Lower leg skin (tissue), 4 donors: Measurements from ENCODE around the gene ADGRA1. TPM values are rescaled to one million over a fixed set of nuclear protein-coding genes. Genes with fewer than 3 reads are reported as not detected.

Experiments
- DNase-seq, 2 donors: peaks; one replicate each; pipeline ENCODE4 v3.0.0-alpha.2; 2019; ENCODE audit warnings: low spot score in 2 of 2
- H3K4me3 ChIP-seq: fragments of 200-600 bp; sonication (generic); 2 replicates; pipeline ENCODE4 v1.5.1; 2017; ENCODE audit warnings: mild to moderate bottlenecking, low read depth; ENCODE audit not compliant: poor library complexity, severe bottlenecking
- POLR2A ChIP-seq, 2 donors: fragments of 450-650 bp; IDR thresholded peaks; one replicate each; pipeline ENCODE4 v1.6.1; 2016 to 2017; ENCODE audit warnings: antibody characterized with exemption in 2 of 2, mild to moderate bottlenecking in 1 of 2, moderate library complexity in 1 of 2
- WGBS, 2 donors: methylation state at CpG; one replicate each; pipeline ENCODE4 v1.1.5; 2018; 5-methylcytosine and 5-hydroxymethylcytosine counted together
- intact Hi-C: fragments of 100-400 bp; cut with DNase I; formaldehyde crosslinking; loops from one replicate; pipeline ENCODE4 v1.15.0; 2023; ENCODE audit warnings: low total_unique reads
- total RNA-seq, 4 donors: library from RNA; depleted of rRNA; stranded (reverse); fragments of >200 nt; gene quantifications; one replicate each; pipeline ENCODE4 v1.1.0, GENCODE V29; 2016
- TF ChIP-seq, protein P1 (sequence below), 3 donors: fragments of 450-650 bp; IDR thresholded peaks; one replicate each; pipeline ENCODE4 v1.5.1; 2016; ENCODE audit warnings: antibody characterized with exemption in 3 of 3, mild to moderate bottlenecking in 3 of 3, moderate library complexity in 2 of 3

ADGRA1 gene, protein sequence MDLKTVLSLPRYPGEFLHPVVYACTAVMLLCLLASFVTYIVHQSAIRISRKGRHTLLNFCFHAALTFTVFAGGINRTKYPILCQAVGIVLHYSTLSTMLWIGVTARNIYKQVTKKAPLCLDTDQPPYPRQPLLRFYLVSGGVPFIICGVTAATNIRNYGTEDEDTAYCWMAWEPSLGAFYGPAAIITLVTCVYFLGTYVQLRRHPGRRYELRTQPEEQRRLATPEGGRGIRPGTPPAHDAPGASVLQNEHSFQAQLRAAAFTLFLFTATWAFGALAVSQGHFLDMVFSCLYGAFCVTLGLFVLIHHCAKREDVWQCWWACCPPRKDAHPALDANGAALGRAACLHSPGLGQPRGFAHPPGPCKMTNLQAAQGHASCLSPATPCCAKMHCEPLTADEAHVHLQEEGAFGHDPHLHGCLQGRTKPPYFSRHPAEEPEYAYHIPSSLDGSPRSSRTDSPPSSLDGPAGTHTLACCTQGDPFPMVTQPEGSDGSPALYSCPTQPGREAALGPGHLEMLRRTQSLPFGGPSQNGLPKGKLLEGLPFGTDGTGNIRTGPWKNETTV
- not detected for total RNA-seq

DNA sequence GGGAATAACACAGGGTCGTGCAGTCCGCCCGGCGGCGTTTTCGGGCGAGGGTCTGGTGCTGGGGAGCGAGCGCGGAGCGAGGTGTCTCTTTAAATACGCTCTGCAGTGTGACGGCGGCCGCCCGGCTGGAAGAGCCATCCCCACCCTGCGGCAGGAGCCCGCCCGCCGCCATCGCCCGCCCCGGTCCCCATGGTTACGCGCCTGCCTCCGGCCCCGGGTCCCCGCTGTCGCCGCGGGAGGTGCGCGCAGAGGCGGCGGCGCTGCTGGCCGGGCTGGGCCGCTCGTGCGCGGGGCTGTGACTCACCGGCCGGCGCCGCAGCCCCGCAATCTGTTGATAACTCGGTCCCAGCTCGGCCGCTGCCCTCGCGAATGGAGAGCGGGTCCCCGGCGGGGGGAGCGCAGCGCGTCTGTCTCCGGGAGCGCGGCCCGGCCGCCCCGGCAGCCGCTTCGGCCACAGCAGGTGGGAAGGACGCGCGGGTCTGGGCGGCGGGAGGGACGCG lies at the start of gene ADGRA1:
TSS of gene ADGRA1 (plus strand) at position 246 of the 500 bp plus-strand sequence. CDS start 986 bp downstream, outside the sequence.
- intact Hi-C loops: no loop called here
- 2 to 3% methylated on average over 35 to 37 of the region's 72 CpGs for WGBS, 2 donors
- no peak for DNase-seq
- no peak within 1 kb of the TSS for H3K4me3 ChIP-seq
- TF ChIP-seq POLR2A (IDR thresholded peaks at IDR 0.05): no peak
- TF ChIP-seq, protein P1, sequence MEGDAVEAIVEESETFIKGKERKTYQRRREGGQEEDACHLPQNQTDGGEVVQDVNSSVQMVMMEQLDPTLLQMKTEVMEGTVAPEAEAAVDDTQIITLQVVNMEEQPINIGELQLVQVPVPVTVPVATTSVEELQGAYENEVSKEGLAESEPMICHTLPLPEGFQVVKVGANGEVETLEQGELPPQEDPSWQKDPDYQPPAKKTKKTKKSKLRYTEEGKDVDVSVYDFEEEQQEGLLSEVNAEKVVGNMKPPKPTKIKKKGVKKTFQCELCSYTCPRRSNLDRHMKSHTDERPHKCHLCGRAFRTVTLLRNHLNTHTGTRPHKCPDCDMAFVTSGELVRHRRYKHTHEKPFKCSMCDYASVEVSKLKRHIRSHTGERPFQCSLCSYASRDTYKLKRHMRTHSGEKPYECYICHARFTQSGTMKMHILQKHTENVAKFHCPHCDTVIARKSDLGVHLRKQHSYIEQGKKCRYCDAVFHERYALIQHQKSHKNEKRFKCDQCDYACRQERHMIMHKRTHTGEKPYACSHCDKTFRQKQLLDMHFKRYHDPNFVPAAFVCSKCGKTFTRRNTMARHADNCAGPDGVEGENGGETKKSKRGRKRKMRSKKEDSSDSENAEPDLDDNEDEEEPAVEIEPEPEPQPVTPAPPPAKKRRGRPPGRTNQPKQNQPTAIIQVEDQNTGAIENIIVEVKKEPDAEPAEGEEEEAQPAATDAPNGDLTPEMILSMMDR (IDR thresholded peaks at IDR 0.05): no peak

DNA sequence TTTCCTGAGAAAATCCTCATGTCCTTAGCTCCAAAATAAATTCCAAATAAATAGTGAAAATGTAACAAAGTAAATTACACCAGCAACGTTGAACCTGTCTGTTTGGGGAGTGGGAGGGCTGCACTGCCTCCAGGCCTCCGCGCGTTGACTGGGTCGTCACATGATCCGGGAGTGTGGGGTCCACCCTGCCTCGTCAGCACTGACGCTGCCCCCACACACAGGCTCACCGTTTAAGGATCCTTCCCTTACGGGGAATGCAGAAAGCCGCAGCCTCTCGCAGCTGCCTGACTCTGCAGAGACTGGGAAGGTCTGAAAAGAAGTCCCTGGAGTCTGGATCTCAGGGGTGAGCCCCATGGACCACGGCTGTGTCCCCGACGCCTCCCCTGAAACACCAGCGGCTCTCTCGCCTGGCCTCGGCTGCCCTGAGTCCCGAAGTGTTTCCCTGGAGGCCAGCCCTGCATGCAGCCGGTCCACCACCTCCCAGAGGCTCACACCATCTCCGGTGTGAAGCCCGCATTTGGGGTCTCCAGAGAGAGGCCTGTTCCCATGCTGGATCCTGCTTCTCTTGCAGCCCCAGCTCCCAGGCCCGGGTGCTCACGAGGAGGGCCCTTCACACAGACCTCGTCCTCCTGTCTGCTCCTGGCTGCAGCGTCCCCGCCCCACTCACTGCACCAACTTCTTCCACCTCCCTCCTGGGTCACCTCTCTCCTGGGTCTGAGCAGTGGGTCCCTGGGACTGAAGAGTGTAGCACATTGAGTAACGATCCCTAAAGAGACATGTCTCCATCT lies 49.5 kb upstream of the ADGRA1 start:
- intact Hi-C loops: no loop called here
- DNase-seq: no peak
- TF ChIP-seq, protein P1 (IDR thresholded peaks at IDR 0.05): no peak
- no peak overlapping the region for H3K4me3 ChIP-seq
- WGBS, 2 donors: 64 to 65% methylated on average over 26 to 28 of the region's 28 CpGs

DNA sequence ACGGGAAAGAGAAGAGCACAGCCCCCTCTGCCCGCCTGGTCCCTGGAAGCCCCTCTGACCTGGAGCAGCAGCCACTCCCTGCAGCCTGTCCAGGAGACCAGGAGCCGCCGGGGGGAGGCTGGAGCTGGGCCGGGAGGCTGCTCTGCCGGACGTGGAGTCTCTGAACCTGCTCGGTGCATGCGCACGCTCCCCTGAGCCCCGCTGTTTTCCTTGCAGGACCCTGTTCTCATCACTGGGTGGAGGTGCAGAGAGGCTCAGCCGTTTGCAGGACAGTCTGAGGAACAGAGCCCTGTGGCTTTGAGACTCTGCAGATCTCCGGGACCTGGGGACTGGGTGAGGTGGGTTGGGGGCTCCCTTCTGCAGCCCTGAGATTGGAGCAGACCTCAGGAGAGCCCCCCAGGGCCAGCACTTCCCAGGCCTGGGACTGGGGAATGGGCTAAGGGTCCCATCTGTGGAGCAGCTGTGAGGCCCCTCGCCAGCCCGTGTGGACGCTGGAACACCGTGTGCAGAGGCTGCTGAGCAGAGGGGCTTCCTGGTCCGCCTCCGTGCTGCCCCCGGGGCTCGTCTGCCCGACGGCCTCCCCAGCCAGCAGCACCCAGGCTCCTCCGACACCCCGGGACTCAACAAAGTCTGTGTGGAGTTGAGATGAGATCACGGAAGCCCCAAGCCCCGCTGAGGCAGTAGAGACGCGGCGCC lies 48.5 kb upstream of the ADGRA1 start:
- no peak for DNase-seq
- WGBS, 2 donors: 21 to 42% methylated on average over 20 to 28 of the region's 30 CpGs
- intact Hi-C loops: no loop called here
- TF ChIP-seq POLR2A (IDR thresholded peaks at IDR 0.05): no peak
- TF ChIP-seq, protein P1 (IDR thresholded peaks at IDR 0.05): no peak
- no peak overlapping the region for H3K4me3 ChIP-seq

DNA sequence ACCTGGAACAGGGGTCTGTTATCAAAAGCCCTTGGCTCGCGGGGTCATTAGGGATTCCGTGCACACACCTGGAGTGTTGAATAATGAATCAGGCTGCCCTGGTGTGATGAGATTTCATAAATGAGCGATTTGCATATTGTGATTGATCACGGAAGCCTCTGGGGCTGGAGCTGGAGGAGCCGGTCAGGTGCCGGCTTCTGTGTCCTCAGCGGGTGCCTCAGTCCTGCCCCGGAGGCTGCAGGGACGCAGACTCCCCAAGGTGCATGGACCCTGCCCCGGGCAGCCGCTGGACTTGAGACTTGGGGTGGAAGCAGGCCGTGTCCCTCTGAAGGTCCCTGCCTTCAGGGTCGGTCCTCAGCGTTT lies 47.9 kb upstream of the ADGRA1 start:
- WGBS, 2 donors: 39 to 41% methylated on average over 15 of the region's 15 CpGs
- H3K4me3 ChIP-seq: no peak overlapping the region
- intact Hi-C loops: no loop called here
- no peak for DNase-seq
- no peak for TF ChIP-seq POLR2A (IDR thresholded peaks at IDR 0.05)
- TF ChIP-seq, protein P1 (IDR thresholded peaks at IDR 0.05): no peak

DNA sequence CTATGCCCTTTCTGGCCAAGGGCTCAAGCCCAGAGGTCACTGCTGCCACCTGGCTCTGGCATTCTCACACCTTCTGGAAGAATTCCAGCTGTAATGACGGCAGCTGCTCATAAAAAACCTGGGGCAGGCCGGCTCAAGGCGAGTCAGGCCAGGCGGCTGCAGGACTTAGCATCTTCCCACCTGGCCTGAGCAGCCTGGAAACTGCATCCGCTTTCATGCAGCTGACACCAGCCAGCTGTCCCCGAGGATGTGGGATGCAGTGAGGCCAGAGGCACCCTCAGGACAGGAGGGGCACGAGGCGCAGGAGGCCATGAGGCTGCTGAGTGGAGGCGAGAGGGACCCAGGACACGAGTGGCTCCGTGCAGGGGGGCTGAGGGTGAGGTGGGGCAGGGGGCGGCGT lies 47.5 kb upstream of the ADGRA1 start:
- H3K4me3 ChIP-seq: no peak overlapping the region
- DNase-seq: no peak
- no peak for TF ChIP-seq POLR2A (IDR thresholded peaks at IDR 0.05)
- TF ChIP-seq, protein P1 (IDR thresholded peaks at IDR 0.05): no peak
- intact Hi-C loops: no loop called here
- WGBS, 2 donors: 51 to 53% methylated on average over 13 of the region's 13 CpGs
